ENCODE data around the gene PIN4.
"Not testable (repeated sequence)": the region's sequence is repeated elsewhere in the genome, so short reads cannot be mapped to it uniquely, and the experiment has no call there.

Gene PIN4

DNA sequence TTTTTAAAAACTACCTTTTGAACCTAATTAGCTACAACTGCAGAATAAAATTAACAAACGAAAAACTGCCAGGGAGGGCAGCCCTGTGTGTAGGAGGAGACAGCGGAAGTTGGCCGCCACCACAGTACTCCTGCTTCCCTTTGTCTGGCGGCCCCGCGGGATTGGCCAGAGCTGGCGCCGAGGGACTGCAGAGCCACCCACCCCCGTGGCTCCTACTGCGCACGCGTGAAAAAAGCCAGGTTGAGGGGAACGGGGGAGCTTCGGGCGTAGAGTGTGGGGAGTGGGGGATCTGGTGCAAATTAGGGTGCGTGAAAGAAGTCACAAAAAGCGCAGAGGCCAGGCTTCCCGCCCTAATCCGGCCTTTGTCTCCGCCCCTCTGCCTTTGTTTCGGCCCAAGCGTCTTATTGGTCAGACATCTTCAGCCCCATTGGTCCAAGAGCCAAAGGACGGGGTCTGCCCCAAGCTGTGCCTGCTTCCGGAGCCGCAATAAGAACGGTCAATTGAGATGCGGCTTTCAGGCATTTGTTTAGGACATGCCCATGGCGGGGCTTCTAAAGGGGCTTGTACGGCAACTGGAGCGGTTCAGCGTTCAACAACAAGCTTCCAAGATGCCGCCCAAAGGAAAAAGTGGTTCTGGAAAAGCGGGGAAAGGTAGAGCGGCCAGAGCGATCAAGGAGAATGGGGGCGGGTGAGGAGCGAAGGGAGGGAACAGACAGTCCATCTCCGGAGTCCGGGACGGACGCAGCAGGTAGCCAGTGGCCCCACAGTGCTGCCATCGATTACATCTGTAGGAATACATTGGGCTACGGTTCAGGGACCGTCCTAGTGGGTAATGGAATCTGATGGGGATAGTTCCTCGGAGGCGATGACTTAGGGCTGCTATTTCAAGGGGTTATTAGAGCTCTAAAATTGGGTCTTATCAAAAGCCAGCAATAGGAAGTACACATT is at the start of gene PIN4:
Gene PIN4, plus strand, starts transcription at position 580 of the 948 bp plus-strand sequence. Its CDS starts 29 bp downstream, at position 609.
- peak; percentile 95 for DNase-seq (ENCODE audit: low read depth)

- no peak for DNase-seq (ENCODE audit: low read depth)
Observed at GRCh38 chrX:72132456-72132855, 49.1 kb upstream of the PIN4 start.

DNA sequence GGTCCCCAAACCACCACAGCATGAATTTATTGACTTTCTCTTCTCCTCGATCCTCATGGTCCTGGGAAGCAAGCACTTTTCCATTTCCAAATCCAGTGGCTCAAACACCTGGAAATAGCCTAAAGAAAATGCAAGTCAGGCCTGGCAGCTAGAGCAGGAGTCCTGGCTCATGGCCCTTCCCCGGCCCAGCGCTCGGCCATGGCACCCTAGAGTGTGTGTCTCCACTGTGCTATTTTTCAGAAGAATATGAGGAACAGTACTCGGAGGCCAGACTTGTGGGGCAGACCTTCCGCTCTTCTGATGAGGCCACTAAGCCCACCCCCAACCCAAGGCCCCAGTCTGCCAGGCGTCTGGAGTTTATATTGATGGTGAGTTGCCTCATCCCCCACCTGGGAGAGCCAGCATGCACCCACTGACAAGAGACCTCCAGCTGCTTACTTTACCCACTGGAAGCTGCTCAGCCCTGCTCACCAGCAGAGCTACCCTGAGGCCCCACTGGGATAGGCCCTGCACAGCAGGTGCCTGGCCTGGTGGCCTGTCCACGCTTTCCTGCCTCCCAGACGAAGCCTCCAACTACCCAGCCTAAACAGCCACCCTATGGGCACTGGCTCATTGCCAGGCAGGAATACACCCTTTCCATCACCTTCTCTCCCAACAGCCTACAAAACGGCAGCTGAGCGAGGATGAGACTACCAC is 47.6 kb upstream of the PIN4 start:
- no peak for DNase-seq (ENCODE audit: low read depth)

- DNase-seq (ENCODE audit: low read depth) = no peak
Observed at GRCh38 chrX:72137846-72138495, 43.6 kb upstream of the PIN4 start.

DNA sequence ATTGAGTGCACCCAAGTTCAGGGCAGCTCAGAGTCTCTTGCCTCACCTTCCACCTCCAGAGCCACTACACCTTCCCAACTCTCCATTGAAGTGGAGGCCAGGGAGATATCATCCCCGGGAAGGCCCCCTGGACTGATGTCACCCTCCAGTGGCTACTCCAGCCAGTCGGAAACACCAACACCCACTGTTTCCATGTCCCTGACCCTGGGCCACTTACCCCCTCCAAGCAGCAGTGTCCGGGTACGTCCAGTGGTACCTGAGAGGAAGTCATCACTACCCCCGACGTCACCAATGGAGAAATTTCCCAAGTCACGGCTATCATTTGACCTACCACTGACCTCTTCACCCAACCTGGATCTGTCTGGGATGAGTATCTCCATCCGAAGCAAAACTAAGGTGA is 42.0 kb upstream of the PIN4 start:
- DNase-seq (ENCODE audit: low read depth) = no peak

DNA sequence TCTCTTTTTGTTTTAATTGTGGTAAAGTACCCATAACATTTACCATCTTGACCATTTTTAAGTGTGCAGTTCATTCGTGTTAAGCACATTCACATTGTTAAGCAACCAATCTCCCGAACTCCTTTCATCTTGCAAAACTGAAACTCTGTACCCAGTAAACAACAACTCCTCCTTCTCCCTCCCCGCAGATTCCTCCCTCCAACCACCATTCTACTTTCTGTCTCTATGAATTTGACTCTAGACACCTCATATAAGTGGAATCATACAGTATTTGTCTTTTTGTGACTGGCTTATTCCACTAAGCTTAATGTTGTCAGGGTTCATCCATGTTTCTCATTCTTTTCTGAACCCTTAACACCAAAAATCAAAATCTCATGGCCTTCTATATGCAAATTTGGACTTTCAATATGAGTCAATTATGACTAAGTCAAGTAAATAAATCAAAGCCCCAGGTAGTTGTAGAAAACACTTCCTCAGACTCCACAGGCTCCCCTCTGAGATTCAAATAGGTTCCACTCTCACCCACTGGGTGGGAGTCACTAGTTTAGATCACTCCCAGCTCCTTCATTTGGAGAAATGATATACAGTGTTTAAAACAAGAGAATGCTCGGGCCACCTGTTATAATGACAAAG is 40.1 kb upstream of the PIN4 start:
- DNase-seq (ENCODE audit: low read depth) = no peak

GRCh38 chrX:72142094-72142793 is 39.3 kb upstream of the PIN4 start:
- no peak for DNase-seq (ENCODE audit: low read depth)

GRCh38 chrX:72142794-72143608 is 38.6 kb upstream of the PIN4 start:
- no peak for DNase-seq (ENCODE audit: low read depth)

DNA sequence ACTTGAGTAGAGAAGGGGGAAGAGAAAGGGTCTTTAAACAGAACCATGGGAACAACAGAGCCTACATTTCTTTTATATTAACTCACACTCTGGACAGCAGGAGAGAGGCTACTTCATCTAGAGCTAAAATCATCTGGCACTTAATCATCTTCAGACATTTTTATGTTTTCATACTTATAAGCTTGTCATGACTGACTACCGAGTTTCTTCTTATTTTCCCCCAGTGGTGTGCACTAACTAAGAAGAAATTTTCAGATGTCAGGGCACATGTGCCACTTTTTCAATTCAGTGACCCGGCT is 38.0 kb upstream of the PIN4 start:
- no peak for DNase-seq (ENCODE audit: low read depth)

- no peak for DNase-seq (ENCODE audit: low read depth)
Observed at GRCh38 chrX:72145181-72145580, 36.4 kb upstream of the PIN4 start.

DNA sequence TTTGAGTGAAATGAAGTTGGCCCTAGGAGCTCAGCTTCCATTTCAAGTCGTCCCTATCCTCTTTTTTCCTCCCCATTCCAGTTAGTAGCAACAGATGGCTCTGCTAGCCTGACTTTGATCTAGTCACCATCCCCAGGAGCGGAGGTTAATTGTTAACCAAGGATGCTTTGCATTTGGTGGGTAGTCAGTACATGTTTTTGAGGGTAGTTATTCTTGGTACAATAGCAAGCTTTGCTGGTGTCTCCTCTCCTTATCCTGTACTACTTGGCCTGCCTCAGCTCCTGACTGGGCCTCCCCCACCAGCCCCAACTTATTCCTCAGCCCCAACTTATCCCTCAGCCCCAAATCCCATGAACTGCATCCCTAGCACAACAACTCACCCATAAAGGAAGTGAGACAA is 35.0 kb upstream of the PIN4 start:
- DNase-seq (ENCODE audit: low read depth) = no peak

- DNase-seq (ENCODE audit: low read depth) = no peak
Observed at GRCh38 chrX:72158773-72159172, 22.8 kb upstream of the PIN4 start.

DNA sequence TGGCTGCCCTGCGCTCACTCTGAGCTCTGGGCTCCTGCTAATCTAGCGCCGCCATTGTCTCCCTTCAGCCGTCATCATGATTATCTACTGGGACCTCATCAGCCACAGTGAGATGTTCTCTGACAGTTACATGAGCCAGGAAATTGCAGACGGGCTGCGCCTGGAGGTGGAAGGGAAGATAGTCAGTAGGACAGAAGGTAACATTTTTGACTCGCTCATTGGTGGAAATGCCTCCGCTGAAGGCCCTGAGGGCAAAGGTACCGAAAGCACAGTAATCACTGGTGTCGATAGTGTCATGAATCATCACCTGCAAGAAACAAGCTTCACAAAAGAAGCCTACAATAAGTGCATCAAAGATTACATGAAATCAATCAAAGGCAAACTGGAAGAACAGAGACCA is 21.8 kb upstream of the PIN4 start:
- no peak for DNase-seq (ENCODE audit: low read depth)

- DNase-seq (ENCODE audit: low read depth) = no peak
Observed at GRCh38 chrX:72165551-72165950, 16.0 kb upstream of the PIN4 start.

GRCh38 chrX:72169008-72169728 is 12.4 kb upstream of the PIN4 start:
- DNase-seq (ENCODE audit: low read depth) = no peak

DNA sequence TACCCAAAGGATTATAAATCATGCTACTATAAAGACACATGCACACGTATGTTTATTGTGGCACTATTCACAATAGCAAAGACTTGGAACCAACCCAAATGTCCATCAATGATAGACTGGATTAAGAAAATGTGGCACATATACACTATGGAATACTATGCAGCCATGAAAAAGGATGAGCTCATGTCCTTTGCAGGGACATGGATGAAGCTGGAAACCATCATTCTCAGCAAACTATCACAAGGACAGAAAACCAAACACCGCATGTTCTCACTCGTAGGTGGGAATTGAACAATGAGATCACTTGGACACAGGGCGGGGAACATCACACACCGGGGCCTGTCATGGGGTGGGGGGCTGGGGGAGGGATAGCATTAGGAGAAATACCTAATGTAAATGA is 5.3 kb upstream of the PIN4 start:
- DNase-seq (ENCODE audit: low read depth) = not testable (repeated sequence)

DNA sequence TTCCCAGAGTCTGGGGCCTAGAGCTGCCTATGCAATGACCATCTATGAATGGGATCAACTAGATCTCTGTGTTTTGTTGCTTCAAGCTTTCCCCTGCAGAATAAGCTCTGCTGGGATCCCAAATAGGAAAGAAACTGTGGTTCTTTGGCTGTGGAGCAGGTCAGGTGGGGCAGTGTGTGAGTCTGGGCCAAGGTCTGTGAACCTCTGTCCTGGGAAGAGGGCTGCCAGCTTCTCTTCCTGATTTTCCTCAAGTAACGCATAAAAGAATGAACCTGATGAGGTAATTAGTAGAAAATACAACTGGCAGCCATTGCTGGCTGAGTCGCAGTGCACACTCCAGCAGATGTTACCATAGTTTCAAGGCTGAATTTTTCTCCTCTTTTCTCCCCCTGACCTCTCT is 4.6 kb upstream of the PIN4 start:
- no peak for DNase-seq (ENCODE audit: low read depth)

DNA sequence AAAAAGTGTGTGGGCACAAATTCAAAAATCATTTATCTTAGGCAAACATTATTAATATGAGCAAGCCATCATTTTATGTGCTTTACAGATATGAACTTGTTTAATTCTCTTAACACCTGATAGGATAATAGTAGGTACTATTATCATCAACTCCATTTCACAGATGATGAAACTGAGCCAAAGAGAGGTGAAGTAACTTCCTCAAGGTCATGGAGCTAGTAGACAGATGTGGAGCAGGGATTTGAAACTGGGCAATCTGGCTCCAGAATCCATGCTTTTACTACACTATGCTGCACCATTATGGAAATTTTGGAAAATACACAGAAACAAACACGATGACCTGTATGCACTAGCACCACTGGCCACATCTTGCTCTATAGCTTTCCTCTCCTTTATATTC is 1.0 kb upstream of the PIN4 start:
- DNase-seq (ENCODE audit: low read depth) = no peak

DNA sequence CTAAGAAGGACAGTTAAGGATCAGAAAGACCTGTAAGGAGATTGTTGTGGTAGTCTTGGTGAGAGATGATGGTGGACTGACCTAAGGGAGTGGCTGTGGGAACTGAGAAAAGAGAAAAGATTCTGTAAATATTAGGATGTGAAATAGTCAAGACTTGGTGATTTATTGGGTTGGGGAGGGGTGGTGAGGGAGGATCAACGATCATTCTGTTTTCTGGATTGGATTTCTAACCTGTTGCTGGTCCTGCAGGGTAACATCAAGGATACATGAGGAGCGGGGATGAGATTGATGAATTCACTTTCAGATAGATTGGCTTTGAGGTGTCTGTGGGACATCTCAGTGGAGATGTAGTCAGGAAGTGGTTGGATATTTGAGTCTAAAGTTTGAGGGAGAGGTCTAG is 1.4 kb downstream of the PIN4 start:
- no peak for DNase-seq (ENCODE audit: low read depth)

DNA sequence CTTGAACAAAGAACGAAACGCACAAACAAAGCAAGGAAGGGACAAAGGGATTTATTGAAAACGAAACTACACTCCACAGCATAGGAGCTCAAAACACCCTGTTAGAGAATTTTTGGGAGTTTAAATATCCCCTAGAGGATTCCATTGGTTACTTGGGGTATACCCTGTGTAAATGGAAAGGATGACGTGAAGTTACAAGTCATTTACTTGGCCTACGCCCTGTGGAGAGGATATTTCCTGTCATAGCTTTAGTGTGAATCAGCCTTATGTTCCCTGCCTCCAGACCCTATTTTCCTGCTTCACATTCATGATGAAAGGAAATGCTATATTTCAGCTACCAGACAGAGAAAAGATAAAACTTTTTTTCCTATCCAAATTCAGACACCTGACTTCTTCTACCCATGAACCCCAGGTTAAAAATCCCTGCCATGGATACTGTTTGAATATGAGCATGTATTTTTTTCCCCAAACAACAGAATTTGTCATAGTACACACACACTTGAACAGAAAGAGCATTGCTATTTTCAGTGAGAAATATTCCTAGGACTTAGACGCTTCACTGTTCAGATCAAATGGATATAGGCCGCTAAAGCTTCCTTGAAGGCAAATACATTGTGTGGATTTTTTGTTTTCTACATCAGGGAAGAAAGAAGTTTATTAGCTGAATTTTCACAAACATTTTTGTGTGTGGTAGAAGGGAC is 20.4 kb downstream of the PIN4 start:
- peak; percentile 32 for DNase-seq (ENCODE audit: low read depth)
